Measurements from ENCODE around the gene IL17RD.

DNA sequence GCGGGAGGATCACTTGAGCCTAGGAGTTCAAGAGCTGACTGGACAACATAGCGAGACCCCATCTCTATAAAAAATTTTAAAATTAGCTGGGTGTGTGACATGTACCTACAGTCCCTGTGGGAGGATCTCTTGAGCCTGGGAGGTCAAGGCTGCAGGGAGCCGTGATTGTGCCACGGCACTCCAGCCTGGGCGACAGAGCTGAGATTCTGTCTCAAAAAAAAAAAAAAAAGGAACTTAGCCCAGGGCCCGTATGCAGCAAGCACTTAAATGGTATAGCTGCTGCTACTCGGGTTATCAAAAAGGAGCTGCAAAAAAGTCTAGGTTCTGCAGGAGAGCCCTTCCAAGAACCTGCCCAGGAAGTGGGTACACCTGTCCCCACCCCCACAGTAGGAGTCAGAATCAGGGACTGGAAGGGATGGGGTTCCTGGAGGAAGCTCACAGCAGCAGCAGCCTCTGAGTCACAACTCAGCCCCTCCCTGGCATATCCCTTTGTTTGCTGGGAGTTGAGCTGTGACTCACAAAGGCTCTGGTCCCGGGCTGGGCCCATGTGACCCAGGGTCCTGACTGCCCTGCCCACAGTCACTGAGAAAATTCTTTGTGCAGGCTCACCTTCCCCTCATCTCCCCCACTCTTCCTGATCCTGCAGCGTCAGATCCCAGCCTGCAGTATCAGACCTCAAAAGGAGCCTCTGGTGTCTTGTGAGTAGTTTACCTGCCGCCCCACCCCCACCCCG, 104.9 kb downstream of the IL17RD start, which contains the start of gene SPATA12:
- TF ChIP-seq, protein P1, sequence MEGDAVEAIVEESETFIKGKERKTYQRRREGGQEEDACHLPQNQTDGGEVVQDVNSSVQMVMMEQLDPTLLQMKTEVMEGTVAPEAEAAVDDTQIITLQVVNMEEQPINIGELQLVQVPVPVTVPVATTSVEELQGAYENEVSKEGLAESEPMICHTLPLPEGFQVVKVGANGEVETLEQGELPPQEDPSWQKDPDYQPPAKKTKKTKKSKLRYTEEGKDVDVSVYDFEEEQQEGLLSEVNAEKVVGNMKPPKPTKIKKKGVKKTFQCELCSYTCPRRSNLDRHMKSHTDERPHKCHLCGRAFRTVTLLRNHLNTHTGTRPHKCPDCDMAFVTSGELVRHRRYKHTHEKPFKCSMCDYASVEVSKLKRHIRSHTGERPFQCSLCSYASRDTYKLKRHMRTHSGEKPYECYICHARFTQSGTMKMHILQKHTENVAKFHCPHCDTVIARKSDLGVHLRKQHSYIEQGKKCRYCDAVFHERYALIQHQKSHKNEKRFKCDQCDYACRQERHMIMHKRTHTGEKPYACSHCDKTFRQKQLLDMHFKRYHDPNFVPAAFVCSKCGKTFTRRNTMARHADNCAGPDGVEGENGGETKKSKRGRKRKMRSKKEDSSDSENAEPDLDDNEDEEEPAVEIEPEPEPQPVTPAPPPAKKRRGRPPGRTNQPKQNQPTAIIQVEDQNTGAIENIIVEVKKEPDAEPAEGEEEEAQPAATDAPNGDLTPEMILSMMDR (IDR thresholded peaks at IDR 0.05), result no peak
- TF ChIP-seq POLR2AphosphoS5 (IDR thresholded peaks at IDR 0.05; ENCODE audit: insufficient read depth in 1 of 2, low read depth in 1 of 2), result peak; percentile 63 to 90

Data from vagina (tissue), 2 donors.